Endodermal cell (in vitro differentiated cells): ENCODE results near the gene UGCG. TPM values are rescaled to one million over a fixed set of nuclear protein-coding genes. Genes with fewer than 3 reads are reported as not detected.

Source experiments
- DNase-seq: peaks from one replicate; pipeline ENCODE4 v3.0.0-alpha.2; 2017
- H3K27ac ChIP-seq: 2 replicates; pipeline ENCODE4 v1.5.1; 2013; ENCODE audit warnings: mild to moderate bottlenecking, low read depth, low read length, moderate library complexity
- H3K27me3 ChIP-seq: 2 replicates; pipeline ENCODE4 v1.6.1; 2013; ENCODE audit warnings: mild to moderate bottlenecking, low read length, moderate library complexity; ENCODE audit not compliant: insufficient read depth, control insufficient read depth, poor library complexity, severe bottlenecking
- H3K36me3 ChIP-seq: 2 replicates; pipeline ENCODE4 v1.7.0; 2013; ENCODE audit warnings: mild to moderate bottlenecking, low read length, moderate library complexity; ENCODE audit not compliant: control insufficient read depth, insufficient read depth
- H3K4me1 ChIP-seq: one replicate; pipeline ENCODE4 v1.7.0; 2013; ENCODE audit warnings: low read length; ENCODE audit not compliant: control insufficient read depth, insufficient read depth
- H3K4me3 ChIP-seq: 2 replicates; pipeline ENCODE4 v1.5.1; 2013; ENCODE audit warnings: mild to moderate bottlenecking, low read length, moderate library complexity
- H3K9ac ChIP-seq: 2 replicates; pipeline ENCODE4 v1.6.1; 2013; ENCODE audit warnings: mild to moderate bottlenecking, low read length, moderate library complexity; ENCODE audit not compliant: poor library complexity, severe bottlenecking; ENCODE audit errors: extremely low read depth
- H3K9me3 ChIP-seq: 2 replicates; pipeline ENCODE4 v1.6.1; 2013; ENCODE audit warnings: mild to moderate bottlenecking, low read length, moderate library complexity; ENCODE audit not compliant: control insufficient read depth
- H3K27ac Mint-ChIP-seq: 2 replicates; pipeline ENCODE4 v1.8.0; 2020; ENCODE audit warnings: mixed read lengths
- H3K27me3 Mint-ChIP-seq: 2 replicates; pipeline ENCODE4 v1.8.0; 2021; ENCODE audit warnings: mild to moderate bottlenecking, mixed read lengths; ENCODE audit not compliant: insufficient read depth
- H3K36me3 Mint-ChIP-seq: 2 replicates; pipeline ENCODE4 v1.8.0; 2020; ENCODE audit warnings: low read depth, mixed read lengths
- H3K4me1 Mint-ChIP-seq: 2 replicates; pipeline ENCODE4 v1.8.0; 2020; ENCODE audit warnings: mixed read lengths
- H3K4me3 Mint-ChIP-seq: 2 replicates; pipeline ENCODE4 v1.8.0; 2020; ENCODE audit warnings: mild to moderate bottlenecking, moderate library complexity, mixed read lengths
- H3K9me3 Mint-ChIP-seq: 2 replicates; pipeline ENCODE4 v1.8.0; 2020; ENCODE audit warnings: mild to moderate bottlenecking, mixed read lengths
- CTCF ChIP-seq: fragments of 200-600 bp; sonication (generic); conservative IDR thresholded peaks from 2 replicates; pipeline ENCODE4 v1.5.0; 2021; ENCODE audit warnings: antibody characterized with exemption, mild to moderate bottlenecking
- WGBS, 2 experiments: methylation state at CpG; one replicate each; pipeline versions ENCODE4 v1.1.5 to v1.1.7; 2013; ENCODE audit warnings: missing lambda C conversion rate in 2 of 2, mixed read lengths in 1 of 2; ENCODE audit not compliant: insufficient coverage in 1 of 2, insufficient read length in 1 of 2; 5-methylcytosine and 5-hydroxymethylcytosine counted together
- total RNA-seq, 2 donors: library from RNA; stranded (reverse); fragmentation: NEBNext Ultra II Directional in 1 of 2; extraction: Animal tissue kit (Norgen Biotek cat#: 25700) in 1 of 2; gene quantifications; 2 replicates in 1 of 2; 3 replicates in 1 of 2; pipeline ENCODE4 v1.2.1, GENCODE V29; 2021

Gene UGCG
- total RNA-seq, 2 donors from 2014 or later: 20.0 to 22.4 TPM

- Histone ChIP-seq H3K9me3 (peaks cover 2% of the 10 kb centered on the region), H3K4me3 (no peak overlapping the region), H3K27me3 (peaks cover 24% of the 10 kb centered on the region), H3K9ac (no peak overlapping the region), H3K4me1 (peaks cover 2% of the 10 kb centered on the region), H3K36me3 (no peaks in the 10 kb centered on the region), H3K27ac (no peak overlapping the region)
- no peak overlapping the region for H3K4me3 Mint-ChIP-seq
- H3K36me3 Mint-ChIP-seq: no peaks in the 10 kb centered on the region
- H3K27me3 Mint-ChIP-seq: peaks cover 29% of the 10 kb centered on the region
- no peak for TF ChIP-seq CTCF
- H3K9me3 Mint-ChIP-seq: no peaks in the 10 kb centered on the region
- H3K27ac Mint-ChIP-seq: no peak overlapping the region
- DNase-seq: no peak
- 93 to 97% methylated on average over 4 to 5 of the region's 5 CpGs for WGBS, 2 experiments
- H3K4me1 Mint-ChIP-seq: peaks cover 37% of the 10 kb centered on the region
Measured at GRCh38 chr9:111876179-111876578, 20.4 kb upstream of the UGCG start.

- H3K9me3 Mint-ChIP-seq: no peaks in the 10 kb centered on the region
Measured at GRCh38 chr9:111877420-111877819, 19.2 kb upstream of the UGCG start.

GRCh38 chr9:111878946-111879345 lies 17.7 kb upstream of the UGCG start:
- Histone ChIP-seq H3K27ac (no peak overlapping the region), H3K4me3 (no peak overlapping the region), H3K9me3 (peaks cover 6% of the 10 kb centered on the region), H3K27me3 (peaks cover 9% of the 10 kb centered on the region), H3K9ac (no peak overlapping the region), H3K36me3 (no peaks in the 10 kb centered on the region), H3K4me1 (peaks cover 2% of the 10 kb centered on the region)
- H3K4me3 Mint-ChIP-seq: no peak overlapping the region
- WGBS, 2 experiments: 92 to 100% methylated on average over 2 of the region's 3 CpGs
- no peaks in the 10 kb centered on the region for H3K36me3 Mint-ChIP-seq
- H3K27me3 Mint-ChIP-seq: peaks cover 21% of the 10 kb centered on the region
- TF ChIP-seq CTCF: no peak
- no peaks in the 10 kb centered on the region for H3K9me3 Mint-ChIP-seq
- no peak overlapping the region for H3K27ac Mint-ChIP-seq
- DNase-seq: no peak
- H3K4me1 Mint-ChIP-seq: peaks cover 21% of the 10 kb centered on the region

More at GRCh38 chr9:111877420-111877819, 19.2 kb upstream of the UGCG start:
- peaks cover 2% of the 10 kb centered on the region for H3K4me1 ChIP-seq
- Mint-ChIP-seq H3K4me1 (peaks cover 29% of the 10 kb centered on the region), H3K36me3 (no peaks in the 10 kb centered on the region), H3K27me3 (peaks cover 21% of the 10 kb centered on the region), H3K4me3 (no peak overlapping the region), H3K27ac (no peak overlapping the region)
- TF ChIP-seq CTCF: no peak
- no peak overlapping the region for H3K27ac ChIP-seq
- DNase-seq: no peak
- H3K27me3 ChIP-seq: peaks cover 12% of the 10 kb centered on the region
- H3K4me3 ChIP-seq: no peak overlapping the region
- H3K9ac ChIP-seq: no peak overlapping the region
- no peaks in the 10 kb centered on the region for H3K36me3 ChIP-seq
- peaks cover 6% of the 10 kb centered on the region for H3K9me3 ChIP-seq
- 100% methylated on average over 1 of the region's 2 CpGs for WGBS, 2 experiments
